HepG2 (cell line): ENCODE results near the gene P2RY8. TPM values are rescaled to one million over a fixed set of nuclear protein-coding genes. Genes with fewer than 3 reads are reported as not detected.

Source experiments
- ATAC-seq: fragments of 200-7000 bp; cut with Tn5 transposase; 3 replicates; pipeline ENCODE4 v1.9.1; 2020; ENCODE audit warnings: mild to moderate bottlenecking, moderate library complexity
- BruUV-seq: library from RNA; stranded (reverse); fragments of 400-500 nt; replicated peaks from 2 replicates; lab custom pipeline; 2021; lab: Mats Ljungman, UMichigan
- CTCF ChIA-PET: fragments of 300-600 bp; formaldehyde crosslinking; extraction: SDS; loops from one replicate; lab custom pipeline; 2021; ENCODE audit warnings: low total read pairs, inconsistent platforms, low intra/inter-chr PET ratio; lab: Yijun Ruan, JAX
- POLR2A ChIA-PET: fragments of 350-600 bp; sonication (Branson Sonifier 250); formaldehyde crosslinking; loops from one replicate; lab custom pipeline; 2020; ENCODE audit warnings: antibody characterized with exemption, inconsistent platforms; lab: Yijun Ruan, JAX
- DNase-seq: peaks from one replicate; pipeline ENCODE4 v3.0.0-alpha.2; 2015; ENCODE audit warnings: low spot score
- FAIRE-seq: peaks from 3 replicates; lab custom pipeline; 2011; peaks lifted over from hg19 to GRCh38; lab: Jason Lieb, UNC
- H2AFZ ChIP-seq: one replicate; pipeline ENCODE4 v1.6.1; 2011; ENCODE audit warnings: low read length, inconsistent platforms
- H3K27ac ChIP-seq: fragments of 300-600 bp; 3 replicates; pipeline ENCODE4 v1.8.0; 2011; ENCODE audit warnings: mixed run types, mild to moderate bottlenecking, mixed read lengths, low read length, inconsistent platforms; ENCODE audit not compliant: insufficient read depth; ENCODE audit errors: extremely low read length
- H3K27me3 ChIP-seq, 2 experiments: fragments of 200-600 bp in 1 of 2; 2 replicates in 1 of 2; 3 replicates in 1 of 2; pipeline versions ENCODE4 v1.6.0 to v1.8.0; 2011; ENCODE audit warnings: low read length in 2 of 2, mild to moderate bottlenecking in 2 of 2, moderate library complexity in 2 of 2, inconsistent platforms in 1 of 2; ENCODE audit not compliant: insufficient read depth in 2 of 2, control insufficient read depth in 1 of 2
- H3K36me3 ChIP-seq, 2 experiments: fragments of 200-600 bp in 1 of 2; replicated peaks in 1 of 2; 2 replicates in 1 of 2; 3 replicates in 1 of 2; pipeline versions ENCODE4 v1.5.1 to v1.8.0; 2011; ENCODE audit warnings: low read length in 2 of 2, inconsistent platforms in 1 of 2; ENCODE audit not compliant: insufficient read depth in 2 of 2, control insufficient read depth in 1 of 2
- H3K4me1 ChIP-seq: 2 replicates; pipeline ENCODE4 v1.5.1; 2012; ENCODE audit warnings: low read length, inconsistent platforms; ENCODE audit not compliant: insufficient read depth
- H3K4me2 ChIP-seq: 2 replicates; pipeline ENCODE4 v1.6.0; 2011; ENCODE audit warnings: low read depth, low read length, inconsistent platforms
- H3K4me3 ChIP-seq, 3 experiments: fragments of 200-600 bp in 1 of 3; sonication (generic), shearing (Covaris generic) in 1 of 3; replicated peaks in 1 of 3; 2 replicates each; pipeline ENCODE4 v1.5.1; 2011 to 2016; ENCODE audit warnings: low read length in 3 of 3, inconsistent platforms in 2 of 3, low read depth in 2 of 3, mild to moderate bottlenecking in 2 of 3, control low read depth in 1 of 3, mixed read lengths in 1 of 3; ENCODE audit not compliant: insufficient read depth in 1 of 3
- H3K79me2 ChIP-seq: one replicate; pipeline ENCODE4 v1.6.1; 2011; ENCODE audit warnings: low read length, inconsistent platforms; ENCODE audit not compliant: insufficient read depth
- H3K9ac ChIP-seq: 2 replicates; pipeline ENCODE4 v1.6.0; 2011; ENCODE audit warnings: mild to moderate bottlenecking, low read depth, low read length, inconsistent platforms; ENCODE audit not compliant: insufficient read depth
- H3K9me3 ChIP-seq: 2 replicates; pipeline ENCODE4 v1.5.1; 2012; ENCODE audit warnings: mild to moderate bottlenecking, low read length
- H4K20me1 ChIP-seq: 2 replicates; pipeline ENCODE4 v1.6.0; 2011; ENCODE audit warnings: inconsistent platforms, mild to moderate bottlenecking, low read length, moderate library complexity; ENCODE audit not compliant: insufficient read depth
- ARHGAP35 ChIP-seq: sonication (generic); formaldehyde crosslinking; IDR thresholded peaks from 2 replicates; pipeline ENCODE4 v1.9.0; 2022; ENCODE audit warnings: mild to moderate bottlenecking, inconsistent platforms, moderate library complexity, missing genetic modification reagents, borderline replicate concordance
- ARID5B ChIP-seq: IDR thresholded peaks from 2 replicates; pipeline ENCODE4 v1.4.0; 2020; ENCODE audit warnings: mild to moderate bottlenecking, missing genetic modification reagents
- DNMT1 ChIP-seq: sonication (generic); formaldehyde crosslinking; IDR thresholded peaks from 2 replicates; pipeline ENCODE4 v1.5.1; 2020; ENCODE audit warnings: mild to moderate bottlenecking, missing genetic modification reagents
- FOXO4 ChIP-seq: sonication (generic); formaldehyde crosslinking; conservative IDR thresholded peaks from 2 replicates; pipeline ENCODE4 v1.8.1; 2023; ENCODE audit warnings: missing genetic modification reagents
- HNF4G ChIP-seq, 2 experiments: sonication (generic) in 1 of 2; formaldehyde crosslinking in 1 of 2; IDR thresholded peaks; 2 replicates each; pipeline versions ENCODE4 v1.4.0 to v1.6.1; 2011 to 2020; ENCODE audit warnings: borderline replicate concordance in 2 of 2, low read depth in 2 of 2, mild to moderate bottlenecking in 2 of 2, low read length in 1 of 2, missing genetic modification reagents in 1 of 2, moderate library complexity in 1 of 2
- STAG1 ChIP-seq: sonication (generic); formaldehyde crosslinking; IDR thresholded peaks from 2 replicates; pipeline ENCODE4 v1.4.0; 2020; ENCODE audit warnings: missing genetic modification reagents
- ZHX2 ChIP-seq, 2 experiments: sonication (generic) in 1 of 2; formaldehyde crosslinking in 1 of 2; IDR thresholded peaks; 2 replicates each; pipeline versions ENCODE4 v1.6.1 to v1.9.0; 2014 to 2022; ENCODE audit warnings: antibody characterized with exemption in 1 of 2, borderline replicate concordance in 1 of 2, inconsistent platforms in 1 of 2, low read depth in 1 of 2, missing genetic modification reagents in 1 of 2
- ZNF558 ChIP-seq: sonication (generic); formaldehyde crosslinking; IDR thresholded peaks from 2 replicates; pipeline ENCODE4 v1.9.0; 2022; ENCODE audit warnings: mild to moderate bottlenecking, missing genetic modification reagents, borderline replicate concordance
- ZNF883 ChIP-seq: sonication (generic); formaldehyde crosslinking; IDR thresholded peaks from 2 replicates; pipeline ENCODE4 v1.5.1; 2020; ENCODE audit warnings: mild to moderate bottlenecking, missing genetic modification reagents; ENCODE audit errors: not compliant biosample characterization
- WGBS: methylation state at CpG from one replicate; pipeline ENCODE4 v1.1.6; 2017; ENCODE audit warnings: low lambda C conversion rate; 5-methylcytosine and 5-hydroxymethylcytosine counted together
- in situ Hi-C: cut with HindIII; loops from 2 replicates; pipeline ENCODE4 v1.10.0; 2017; ENCODE audit warnings: low pct_unique_long_range_greater_than_20kb; ENCODE audit not compliant: extremely low pct_ligation_motif_present
- intact Hi-C: fragments of 100-400 bp; cut with micrococcal nuclease; formaldehyde crosslinking; loops from one replicate; pipeline ENCODE4 v1.10.0; 2022; ENCODE audit not compliant: unreplicated experiment
- polyA plus RNA-seq, 8 experiments: library from polyadenylated mRNA; depleted of rRNA in 3 of 8; stranded (reverse) in 7 of 8; unstranded in 1 of 8; fragments of >200 nt; fragmentation: Illumina TruSeq in 4 of 8; extraction: Trizol in 4 of 8; gene quantifications; 2 replicates each; pipeline versions ENCODE4 v1.2.1 to v1.2.3, GENCODE V29; 2011 to 2016; ENCODE audit warnings: low read depth in 4 of 8, missing spikeins in 1 of 8, mixed read lengths in 1 of 8; ENCODE audit not compliant: insufficient read depth in 1 of 8
- total RNA-seq, 5 experiments: library from RNA; depleted of rRNA; stranded (reverse); fragments of >200 nt; fragmentation: Illumina TruSeq; extraction: Trizol; gene quantifications; 2 replicates each; pipeline ENCODE4 v1.2.3, GENCODE V29; 2016; ENCODE audit warnings: low read depth in 1 of 5

The P2RY8 gene
- total and polyA plus RNA-seq, 2 of the 13 experiments (the other 11 are each of a cell fraction or from before 2014, with no cell fraction given): 1.0 to 1.3 TPM

GRCh38 chrX:1488141-1488540, 48.8 kb downstream of the P2RY8 start (continued):
- TF ChIP-seq ZHX2 (IDR thresholded peaks at IDR 0.05; ENCODE audit: low read depth) (no peak), ZHX2 (CRISPR knock-in tag; IDR thresholded peaks at IDR 0.05; ENCODE audit: borderline replicate concordance) (no peak)

- in situ Hi-C loops: no loop called here
- TF ChIP-seq DNMT1 (CRISPR knock-in tag) (no peak), FOXO4 (CRISPR knock-in tag) (no peak), ZNF558 (no peak), HNF4G (IDR thresholded peaks at IDR 0.05; ENCODE audit: borderline replicate concordance, low read depth, low read length) (no peak), HNF4G (CRISPR knock-in tag; IDR thresholded peaks at IDR 0.05; ENCODE audit: borderline replicate concordance, low read depth) (no peak), ARHGAP35 (CRISPR knock-in tag) (no peak), STAG1 (CRISPR knock-in tag) (no peak), ZNF883 (CRISPR knock-in tag) (no peak), ARID5B (no peak)
These were observed 49.6 kb downstream of the P2RY8 start for GRCh38 chrX:1487401-1487800.

More at GRCh38 chrX:1487401-1487800, 49.6 kb downstream of the P2RY8 start:
- FAIRE-seq (no peak), ATAC-seq (no peak), DNase-seq (no peak)
- Histone ChIP-seq H4K20me1 (no peaks in the 10 kb centered on the region), H3K27me3 (no peaks in the 10 kb centered on the region), H3K36me3 (no peaks in the 10 kb centered on the region), H3K4me1 (peaks cover 15% of the 10 kb centered on the region), H2AFZ (no peak overlapping the region), H3K79me2 (no peaks in the 10 kb centered on the region), H3K4me2 (no peak overlapping the region), H3K9me3 (no peaks in the 10 kb centered on the region), H3K4me3 (no peak overlapping the region), H3K27ac (no peak overlapping the region), H3K9ac (no peak overlapping the region)
- no TSS peak for BruUV-seq
- intact Hi-C loops: no loop called here
- ChIA-PET CTCF (no interaction called here), POLR2A (no interaction called here)
- 100% methylated on average over 3 of the region's 5 CpGs for WGBS
